Measurements from ENCODE around the gene CABLES1.

CABLES1 gene

GRCh38 chr18:23163786-23164533 lies 28.7 kb downstream of the CABLES1 start:
- DNase-seq (ENCODE audit: insufficient read length, low spot score) (no peak), FAIRE-seq (no peak)

GRCh38 chr18:23165271-23166068 lies 30.2 kb downstream of the CABLES1 start:
- no peak for FAIRE-seq
- DNase-seq (ENCODE audit: insufficient read length, low spot score): no peak

- FAIRE-seq: no peak
- no peak for DNase-seq (ENCODE audit: insufficient read length, low spot score)
Measured at GRCh38 chr18:23166891-23167541, 31.7 kb downstream of the CABLES1 start.

- no peak for FAIRE-seq
- no peak for DNase-seq (ENCODE audit: insufficient read length, low spot score)
Measured at GRCh38 chr18:23169673-23170044, 34.4 kb downstream of the CABLES1 start.

- FAIRE-seq: no peak
- no peak for DNase-seq (ENCODE audit: insufficient read length, low spot score)
Measured at GRCh38 chr18:23170137-23170536, 34.9 kb downstream of the CABLES1 start.

- no peak for DNase-seq (ENCODE audit: insufficient read length, low spot score)
- no peak for FAIRE-seq
Measured at GRCh38 chr18:23171581-23172156, 36.4 kb downstream of the CABLES1 start.

GRCh38 chr18:23172591-23173380 lies 37.5 kb downstream of the CABLES1 start:
- FAIRE-seq: no peak
- DNase-seq (ENCODE audit: insufficient read length, low spot score): no peak

GRCh38 chr18:23173912-23174311 lies 38.6 kb downstream of the CABLES1 start:
- FAIRE-seq: no peak

GRCh38 chr18:23176701-23177432 lies 41.6 kb downstream of the CABLES1 start:
- DNase-seq (ENCODE audit: insufficient read length, low spot score) (no peak), FAIRE-seq (no peak)

More at GRCh38 chr18:23173912-23174311, 38.6 kb downstream of the CABLES1 start:
- no peak for DNase-seq (ENCODE audit: insufficient read length, low spot score)

GRCh38 chr18:23177433-23178072 lies 42.3 kb downstream of the CABLES1 start:
- FAIRE-seq (no peak), DNase-seq (ENCODE audit: insufficient read length, low spot score) (no peak)

GRCh38 chr18:23178201-23178600 lies 42.9 kb downstream of the CABLES1 start:
- DNase-seq (ENCODE audit: insufficient read length, low spot score) (no peak), FAIRE-seq (no peak)

- no peak for FAIRE-seq
Measured at GRCh38 chr18:23178661-23179081, 43.4 kb downstream of the CABLES1 start.

GRCh38 chr18:23179416-23179815 lies 44.1 kb downstream of the CABLES1 start:
- FAIRE-seq: no peak
- no peak for DNase-seq (ENCODE audit: insufficient read length, low spot score)

More at GRCh38 chr18:23178661-23179081, 43.4 kb downstream of the CABLES1 start:
- no peak for DNase-seq (ENCODE audit: insufficient read length, low spot score)

GRCh38 chr18:23181547-23181946 lies 46.3 kb downstream of the CABLES1 start:
- DNase-seq (ENCODE audit: insufficient read length, low spot score): no peak
- no peak for FAIRE-seq

- FAIRE-seq: no peak
Measured at GRCh38 chr18:23182606-23183005, 47.3 kb downstream of the CABLES1 start.

GRCh38 chr18:23183411-23184150 lies 48.3 kb downstream of the CABLES1 start:
- DNase-seq (ENCODE audit: insufficient read length, low spot score): no peak
- FAIRE-seq: no peak

More at GRCh38 chr18:23182606-23183005, 47.3 kb downstream of the CABLES1 start:
- no peak for DNase-seq (ENCODE audit: insufficient read length, low spot score)

GRCh38 chr18:23186781-23187180 lies 51.5 kb downstream of the CABLES1 start:
- FAIRE-seq: no peak
- DNase-seq (ENCODE audit: insufficient read length, low spot score): no peak

- FAIRE-seq: no peak
- DNase-seq (ENCODE audit: insufficient read length, low spot score): no peak
Measured at GRCh38 chr18:23188068-23188760, 52.9 kb downstream of the CABLES1 start.
